Measurements from ENCODE around the gene EML5.

- no peak for TF ChIP-seq POLR2A (IDR thresholded peaks at IDR 0.05)
- TF ChIP-seq CTCF (IDR thresholded peaks at IDR 0.05) = no peak
These were observed 192.9 kb downstream of the EML5 start for GRCh38 chr14:88599761-88600439.
